Urothelium cell line (cell line): ENCODE measurements around the gene SKI.
"Not testable (repeated sequence)": the region's sequence is repeated elsewhere in the genome, so short reads cannot be mapped to it uniquely, and the experiment has no call there.

Experiments
- DNase-seq: peaks from one replicate; pipeline ENCODE4 v3.0.0; 2011; ENCODE audit warnings: low spot score, mixed read lengths
- FAIRE-seq: peaks from 2 replicates; lab custom pipeline; 2011; peaks lifted over from hg19 to GRCh38; lab: Jason Lieb, UNC

Gene SKI

DNA sequence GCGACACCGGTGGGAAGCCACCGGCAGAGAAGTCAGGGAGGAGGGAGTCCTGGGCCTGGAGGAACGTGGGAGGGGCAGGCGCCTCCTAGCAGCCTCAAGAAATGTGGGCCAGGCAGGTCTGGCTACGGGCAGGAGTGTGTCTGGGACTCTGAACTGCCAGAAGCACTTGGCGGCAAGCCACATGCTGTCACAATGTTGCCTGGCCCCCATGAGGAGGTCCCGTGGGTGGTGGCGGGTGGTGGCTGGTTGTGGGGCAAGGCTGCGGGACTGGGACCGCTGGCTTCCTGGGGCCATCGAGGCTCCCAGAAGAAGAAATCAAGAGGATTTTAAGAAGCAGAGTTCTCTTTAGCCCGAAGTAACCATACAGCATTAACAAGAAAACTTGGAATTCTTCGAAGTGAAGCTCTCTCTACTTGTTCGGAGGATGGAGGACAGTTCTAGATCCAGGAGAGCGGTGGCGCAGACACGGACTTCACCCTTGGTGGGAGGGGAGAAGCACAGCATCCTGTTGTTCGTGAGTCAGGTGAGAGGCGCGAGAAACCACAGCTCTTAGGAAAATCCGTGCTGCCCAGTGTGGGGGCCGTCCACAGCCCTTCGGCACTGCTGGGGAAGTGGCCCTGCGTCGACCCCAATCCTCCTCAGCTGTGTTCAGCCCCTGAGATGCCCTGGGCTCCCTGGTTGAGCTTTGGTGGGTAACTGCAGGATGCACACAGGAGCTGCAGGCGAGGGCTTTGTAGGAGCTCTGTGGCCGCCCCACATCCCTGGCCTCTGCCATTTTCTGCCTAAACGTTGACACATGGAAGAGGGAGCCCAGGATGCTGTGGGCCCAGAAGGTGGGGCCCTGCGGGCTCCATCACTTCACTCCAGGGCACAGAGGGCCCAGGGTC lies 12.4 kb downstream of the SKI start:
- FAIRE-seq (no peak), DNase-seq (no peak)

DNA sequence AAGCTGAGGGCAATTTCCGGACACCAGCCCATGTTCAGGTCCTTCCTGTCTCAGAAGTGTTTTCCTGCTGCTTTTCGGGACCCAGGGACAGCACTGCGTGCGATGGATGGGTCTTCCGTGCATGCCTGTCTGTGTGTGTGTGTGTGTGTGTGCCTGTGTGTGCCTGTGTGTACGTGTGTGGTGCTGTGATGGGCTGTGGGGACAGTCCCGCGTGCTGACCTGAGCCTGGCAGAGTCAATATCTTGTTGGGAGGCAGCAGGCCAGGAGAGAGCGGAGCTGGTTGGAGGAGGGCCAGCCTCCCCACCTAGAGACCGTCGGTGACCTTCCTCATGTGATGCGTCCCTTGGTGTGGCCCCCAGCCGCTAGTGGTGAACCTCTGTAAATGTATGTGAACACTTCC lies 13.7 kb downstream of the SKI start:
- DNase-seq, result no peak
- FAIRE-seq, result no peak

DNA sequence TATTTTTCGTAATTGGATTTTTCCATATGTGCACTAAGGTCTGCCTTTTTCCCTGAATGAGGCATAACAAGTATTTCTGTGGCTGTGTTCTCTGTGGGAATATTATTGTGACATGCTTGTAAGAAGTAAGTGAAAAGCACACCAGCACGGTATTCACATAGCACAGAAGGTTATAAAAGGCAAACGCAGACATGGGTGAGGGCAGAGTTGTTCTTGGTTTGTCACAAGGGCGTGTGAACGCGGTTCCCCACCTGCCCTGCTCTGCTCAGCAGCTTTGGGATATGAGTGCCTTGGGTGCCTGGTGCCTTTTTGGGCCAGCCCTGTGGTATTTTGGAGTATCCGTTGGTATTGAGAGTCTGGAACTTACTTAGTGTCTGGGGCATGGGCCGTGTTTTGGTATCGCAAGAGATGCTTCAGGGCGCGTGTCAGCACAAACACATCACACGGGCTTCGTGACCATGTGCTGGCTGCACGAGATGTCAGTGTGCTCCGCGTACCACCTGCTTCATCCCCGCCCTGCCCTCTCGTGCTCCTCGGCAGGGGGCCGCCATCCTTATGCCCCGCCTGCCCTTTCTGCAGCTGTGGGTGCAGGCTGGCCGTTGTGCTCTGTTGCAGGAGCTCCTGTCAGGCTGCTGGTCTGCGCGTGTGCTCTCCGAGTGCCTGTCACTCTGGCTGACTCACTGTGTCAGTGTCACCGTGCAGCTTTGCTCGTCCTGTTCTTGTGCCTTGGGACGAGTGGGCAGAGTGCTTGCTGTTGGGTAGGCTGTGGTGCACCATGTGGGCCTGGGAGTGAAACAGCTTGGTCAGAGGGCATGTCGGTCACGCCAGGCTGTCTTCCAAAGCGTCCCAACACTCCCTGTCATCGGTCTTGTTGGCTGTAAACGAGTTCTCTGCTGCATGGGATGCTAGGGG lies 15.0 kb downstream of the SKI start:
- no peak for FAIRE-seq
- DNase-seq, result no peak

DNA sequence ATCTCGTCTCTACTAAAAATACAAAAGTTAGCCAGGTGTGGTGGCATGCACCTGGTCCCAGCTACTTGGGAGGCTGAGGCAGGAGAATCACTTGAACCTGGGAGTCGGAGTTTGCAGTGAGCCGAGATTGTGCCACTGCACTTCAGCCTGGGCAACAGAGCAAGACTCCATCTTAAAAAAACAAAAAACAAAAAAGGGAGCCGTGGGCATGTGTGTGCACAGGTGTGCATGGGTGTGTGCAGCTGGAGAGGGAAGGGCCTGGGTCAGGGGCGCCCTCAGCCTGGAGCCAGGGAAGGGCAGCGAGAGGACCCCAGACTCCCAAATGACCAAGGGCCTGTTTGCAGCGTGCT lies 18.9 kb downstream of the SKI start:
- FAIRE-seq, DNase-seq: not testable (repeated sequence)

DNA sequence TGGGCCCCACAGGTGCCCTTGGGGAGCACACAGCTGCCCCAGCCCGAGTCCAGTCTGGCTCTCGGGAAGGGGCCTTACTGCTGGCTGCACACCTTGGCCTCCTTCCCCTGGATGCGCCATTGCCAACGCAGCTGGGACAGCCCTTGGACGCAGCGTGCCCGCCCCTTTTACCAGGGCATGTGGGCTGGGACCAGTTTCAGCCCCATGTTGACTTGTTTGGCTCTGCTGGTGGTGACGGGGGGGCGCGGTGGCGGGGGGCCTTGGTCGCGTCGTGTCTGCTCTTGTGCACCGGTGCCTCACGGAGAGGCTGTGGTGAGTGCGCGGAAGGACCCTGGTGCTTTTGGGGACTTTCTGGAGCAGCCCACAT lies 19.6 kb downstream of the SKI start:
- FAIRE-seq (no peak), DNase-seq (no peak)

DNA sequence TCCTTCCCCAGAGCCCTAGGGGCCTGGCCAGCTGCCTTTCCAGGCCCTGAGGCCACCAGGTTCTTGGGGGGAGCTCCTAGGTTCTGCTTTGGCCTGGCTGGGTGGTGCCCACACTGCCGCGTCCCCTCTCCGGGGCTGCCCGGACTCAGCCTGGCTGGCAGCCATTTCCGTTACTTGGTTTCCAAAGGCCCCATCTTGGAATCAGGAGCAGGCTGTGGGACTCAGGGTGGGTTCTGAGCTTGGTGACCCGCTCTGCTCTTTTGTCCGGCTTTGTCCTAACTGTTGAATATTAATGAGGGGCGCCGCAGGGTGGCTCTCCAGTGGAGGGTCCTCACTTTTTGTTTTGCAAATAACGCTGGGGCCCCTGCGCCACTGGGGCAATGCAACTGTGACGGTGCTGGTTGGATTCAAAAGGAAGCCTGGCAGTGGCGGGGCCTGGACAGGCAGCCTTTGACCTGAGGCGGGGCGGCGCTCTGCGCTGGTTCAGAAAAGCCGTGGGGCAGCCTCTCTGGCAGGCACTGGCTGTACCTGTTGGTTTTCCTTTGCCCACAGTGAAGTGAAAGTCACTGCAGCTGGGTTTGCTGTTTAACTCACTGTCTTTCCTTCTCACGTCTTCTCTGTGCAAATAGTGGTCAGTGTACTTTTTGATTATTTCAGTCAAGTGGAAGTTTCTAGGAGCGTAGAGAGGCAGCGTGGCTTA lies 20.2 kb downstream of the SKI start:
- no peak for DNase-seq
- no peak for FAIRE-seq

DNA sequence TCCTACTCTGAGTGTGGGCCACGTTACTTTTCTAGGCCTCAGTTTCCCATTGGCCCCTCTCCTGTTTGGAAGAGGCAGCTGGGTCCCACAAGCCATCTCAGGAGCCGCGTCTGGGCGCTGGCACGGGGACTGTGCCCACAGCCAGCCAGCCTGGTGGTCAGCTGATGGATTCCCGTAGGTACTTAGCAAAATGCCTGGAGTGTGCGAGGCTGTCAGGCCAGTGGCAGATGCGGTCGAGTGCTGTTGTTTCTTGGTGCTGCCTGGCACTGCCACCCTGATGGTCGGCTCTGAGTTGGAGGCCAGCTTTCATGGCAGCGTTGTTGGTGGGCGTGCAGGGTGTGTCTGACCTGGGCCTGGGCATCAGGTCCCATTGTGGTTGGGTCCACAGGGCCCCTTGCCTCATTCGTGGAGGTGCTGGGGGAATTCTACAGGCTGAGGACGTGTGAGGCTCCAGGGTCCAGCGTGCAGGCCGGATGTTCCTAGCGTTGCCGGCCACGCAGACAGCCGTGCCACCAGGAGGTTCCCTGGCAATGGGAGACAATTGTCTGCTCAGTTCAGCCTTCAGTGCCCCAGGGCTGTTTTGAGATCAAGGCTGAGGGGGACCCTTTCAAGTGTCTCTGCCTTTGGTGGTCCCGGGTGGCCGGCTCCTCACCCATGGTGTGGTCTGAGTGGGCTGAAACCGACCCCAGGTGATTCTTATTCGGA lies 20.9 kb downstream of the SKI start:
- DNase-seq (no peak), FAIRE-seq (no peak)

DNA sequence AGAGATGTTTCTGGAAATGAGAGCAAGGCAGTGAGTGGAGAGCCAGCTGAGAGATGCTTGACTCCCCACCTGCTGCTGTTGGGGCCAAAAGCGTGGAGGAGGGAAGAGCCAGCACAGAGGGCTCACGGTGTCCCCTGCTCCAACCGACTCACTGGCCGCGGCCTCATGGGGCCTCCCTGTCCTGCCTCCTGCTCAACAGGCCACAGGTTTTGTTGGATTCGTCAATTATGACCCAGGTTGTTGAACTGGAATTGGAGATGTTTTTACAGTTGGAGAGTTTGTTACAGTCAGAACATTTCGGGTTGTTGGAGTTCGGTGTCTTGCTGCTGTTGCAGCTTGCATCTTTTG lies 21.4 kb downstream of the SKI start:
- FAIRE-seq, result no peak
- DNase-seq, result no peak

DNA sequence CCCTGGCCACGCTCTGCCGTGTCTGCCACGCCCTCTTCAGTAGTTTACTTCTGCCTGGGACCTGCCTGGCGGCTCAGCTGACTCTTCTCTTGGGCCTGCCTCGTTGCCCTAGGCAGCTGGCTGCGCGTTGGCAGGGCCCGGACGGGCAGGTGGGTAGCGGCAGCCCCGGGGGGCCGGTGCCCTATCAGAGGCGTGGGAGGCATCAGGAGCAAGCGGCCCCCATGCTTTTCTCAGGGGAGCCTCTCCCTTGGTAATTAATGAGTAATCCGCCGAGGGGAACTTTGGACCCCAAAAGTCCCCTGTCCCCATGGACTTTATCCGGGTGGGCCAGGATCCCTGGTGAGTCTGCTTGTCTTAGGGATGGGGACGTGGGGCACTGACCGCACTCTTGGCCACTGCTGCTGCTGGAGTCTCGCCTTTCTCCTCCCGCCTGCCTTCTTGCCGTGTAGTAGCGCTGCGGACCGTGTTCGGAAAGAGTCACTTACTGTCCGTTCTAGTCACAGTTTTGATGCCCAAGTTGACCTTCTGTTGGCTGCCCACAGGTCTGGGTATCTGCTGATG lies 22.7 kb downstream of the SKI start:
- no peak for DNase-seq
- no peak for FAIRE-seq

DNA sequence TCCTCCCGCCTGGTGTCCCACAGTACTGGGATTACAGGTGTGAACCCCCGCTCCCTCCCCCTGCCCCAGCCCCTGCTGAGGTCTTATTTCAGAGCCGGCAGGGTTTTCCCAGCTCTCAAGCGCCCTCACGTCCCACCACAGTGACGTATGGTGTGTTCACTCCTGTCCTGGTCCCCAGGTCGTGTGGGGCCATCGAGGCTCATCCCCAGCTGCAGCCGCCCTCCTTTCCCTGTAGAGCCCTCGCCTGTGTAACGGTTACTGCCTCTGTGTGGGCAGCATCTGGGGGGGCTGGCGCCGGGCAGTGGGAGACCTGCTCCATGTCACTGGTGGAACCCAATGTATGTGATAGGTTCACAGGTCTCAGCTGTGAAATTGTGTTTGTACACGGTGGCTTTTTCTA lies 23.2 kb downstream of the SKI start:
- no peak for FAIRE-seq
- DNase-seq, result no peak

DNA sequence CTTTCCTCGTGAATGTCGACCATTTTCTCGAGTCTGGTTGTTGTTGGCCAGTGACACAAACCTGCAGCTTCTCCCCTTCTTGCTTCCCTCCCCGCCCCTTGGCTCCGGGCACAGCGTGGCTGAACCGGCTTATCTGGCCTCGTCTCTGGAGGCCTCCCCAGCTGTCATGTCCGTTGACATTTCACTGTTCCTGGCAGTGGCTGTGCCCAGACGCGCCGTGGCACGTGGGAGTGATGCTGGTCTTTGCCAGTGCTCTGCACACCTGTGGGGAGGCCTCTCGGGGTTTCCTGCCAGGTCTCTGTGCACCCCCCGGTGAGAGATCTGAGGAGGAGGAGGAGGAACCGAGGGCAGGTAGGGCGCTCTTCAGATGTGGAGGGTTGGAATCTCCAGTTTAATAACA lies 23.7 kb downstream of the SKI start:
- no peak for FAIRE-seq
- DNase-seq, result no peak

DNA sequence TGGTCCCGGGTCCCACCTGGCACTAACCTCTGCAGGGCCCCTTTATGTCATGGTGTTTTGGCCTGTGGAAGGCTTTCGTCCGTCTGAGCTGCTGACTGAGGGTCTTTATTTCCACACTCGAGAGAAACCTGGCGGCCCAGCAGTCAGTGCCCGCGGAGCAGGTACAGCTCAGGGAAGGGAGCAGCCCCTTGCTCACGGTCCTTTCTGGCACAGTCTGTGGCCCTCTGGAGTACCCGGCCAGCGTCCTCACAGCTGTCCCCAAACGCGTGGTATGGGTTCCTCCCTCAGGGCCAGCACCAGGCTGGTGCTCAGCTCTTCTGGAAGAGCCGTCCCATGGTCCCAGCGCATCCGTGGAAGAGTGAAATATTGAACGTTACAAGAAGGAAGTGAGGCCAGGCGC lies 24.3 kb downstream of the SKI start:
- DNase-seq, result no peak
- FAIRE-seq, result no peak

DNA sequence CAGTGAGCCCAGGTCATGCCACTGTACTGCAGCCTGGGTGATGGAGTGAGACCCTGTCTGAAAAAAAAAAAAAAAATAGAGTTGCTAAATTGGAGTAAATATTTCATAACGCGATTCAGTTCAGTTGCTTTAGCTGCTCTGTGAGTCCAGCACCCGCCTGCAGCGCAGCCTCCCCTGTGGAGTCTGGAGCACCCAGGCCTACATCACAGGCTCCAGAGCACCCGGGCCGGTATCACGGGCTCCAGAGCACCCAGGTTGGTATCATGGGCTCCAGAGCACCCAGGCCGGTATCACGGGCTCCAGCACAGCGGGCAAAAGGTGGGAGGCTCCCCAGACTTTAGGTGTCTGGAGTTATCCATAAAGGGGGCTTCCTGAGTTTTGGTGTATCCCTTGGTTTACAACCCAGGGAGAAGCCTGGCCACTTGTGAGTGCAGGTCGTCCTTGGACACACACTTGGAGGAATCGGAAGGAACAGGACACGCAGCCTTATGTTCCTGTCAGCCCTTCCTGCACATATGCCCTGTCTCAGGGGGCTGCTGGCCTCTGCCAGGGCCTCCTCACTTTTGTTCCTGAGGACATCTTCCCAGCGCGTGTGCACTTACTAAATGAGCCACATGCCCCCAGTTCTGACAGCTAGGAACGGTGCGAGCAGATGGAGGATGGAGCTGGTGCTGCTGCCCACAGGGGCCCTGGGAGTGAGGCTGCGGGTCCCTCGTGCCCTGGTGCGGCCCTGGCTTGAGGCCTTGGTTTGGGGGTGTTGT lies 25.1 kb downstream of the SKI start:
- FAIRE-seq (no peak), DNase-seq (no peak)

DNA sequence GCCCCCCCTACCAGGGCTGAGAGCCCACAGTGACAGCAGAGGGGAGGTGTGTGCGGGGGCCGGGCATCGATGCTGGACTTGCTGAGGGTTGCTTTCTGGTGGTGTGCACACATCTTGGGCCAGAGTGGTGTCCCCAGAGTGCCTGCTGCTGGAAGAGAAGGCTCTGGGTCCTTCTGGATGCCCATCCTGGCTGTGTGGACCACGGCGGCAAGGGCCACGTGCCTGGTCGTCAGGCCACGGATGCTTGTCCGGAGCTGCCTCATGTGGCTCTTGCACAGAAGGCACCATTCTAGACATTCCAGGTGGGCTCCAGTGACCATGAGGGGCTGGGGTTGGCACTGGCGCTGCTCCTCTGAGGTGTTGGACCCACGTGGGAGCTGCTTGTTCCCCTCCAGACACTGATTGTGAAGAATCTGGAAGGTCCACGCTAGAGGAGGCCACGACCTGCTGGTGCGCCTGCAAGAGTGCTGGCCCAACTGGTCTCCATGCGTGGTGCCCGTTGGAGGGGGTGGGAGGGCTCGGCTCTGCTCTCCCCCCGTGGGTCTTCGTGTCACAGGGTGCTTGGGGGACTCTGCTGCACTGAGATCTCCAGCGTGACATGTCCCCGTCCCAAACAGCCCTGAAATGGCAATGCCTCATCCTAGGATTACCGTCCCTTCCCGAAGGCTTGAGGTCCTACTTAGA lies 25.8 kb downstream of the SKI start:
- FAIRE-seq, result no peak
- no peak for DNase-seq

DNA sequence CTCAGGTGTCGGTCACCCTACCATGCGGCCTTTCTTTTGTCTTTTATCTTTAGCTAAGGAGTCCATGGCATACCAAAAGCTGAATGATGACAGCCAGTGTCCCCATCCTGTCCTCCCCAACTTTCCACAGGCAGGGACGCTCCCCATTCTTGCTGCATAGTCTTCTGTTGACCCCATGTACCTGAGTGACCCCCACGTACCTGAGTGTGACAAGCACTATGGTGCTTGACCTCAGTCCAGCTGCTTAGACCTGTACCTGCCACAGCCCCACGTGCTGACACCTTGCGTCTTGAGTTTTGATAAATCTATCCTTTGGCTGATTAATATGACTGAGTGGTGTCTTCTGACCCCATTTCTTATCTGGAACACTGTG lies 26.9 kb downstream of the SKI start:
- FAIRE-seq (no peak), DNase-seq (no peak)

DNA sequence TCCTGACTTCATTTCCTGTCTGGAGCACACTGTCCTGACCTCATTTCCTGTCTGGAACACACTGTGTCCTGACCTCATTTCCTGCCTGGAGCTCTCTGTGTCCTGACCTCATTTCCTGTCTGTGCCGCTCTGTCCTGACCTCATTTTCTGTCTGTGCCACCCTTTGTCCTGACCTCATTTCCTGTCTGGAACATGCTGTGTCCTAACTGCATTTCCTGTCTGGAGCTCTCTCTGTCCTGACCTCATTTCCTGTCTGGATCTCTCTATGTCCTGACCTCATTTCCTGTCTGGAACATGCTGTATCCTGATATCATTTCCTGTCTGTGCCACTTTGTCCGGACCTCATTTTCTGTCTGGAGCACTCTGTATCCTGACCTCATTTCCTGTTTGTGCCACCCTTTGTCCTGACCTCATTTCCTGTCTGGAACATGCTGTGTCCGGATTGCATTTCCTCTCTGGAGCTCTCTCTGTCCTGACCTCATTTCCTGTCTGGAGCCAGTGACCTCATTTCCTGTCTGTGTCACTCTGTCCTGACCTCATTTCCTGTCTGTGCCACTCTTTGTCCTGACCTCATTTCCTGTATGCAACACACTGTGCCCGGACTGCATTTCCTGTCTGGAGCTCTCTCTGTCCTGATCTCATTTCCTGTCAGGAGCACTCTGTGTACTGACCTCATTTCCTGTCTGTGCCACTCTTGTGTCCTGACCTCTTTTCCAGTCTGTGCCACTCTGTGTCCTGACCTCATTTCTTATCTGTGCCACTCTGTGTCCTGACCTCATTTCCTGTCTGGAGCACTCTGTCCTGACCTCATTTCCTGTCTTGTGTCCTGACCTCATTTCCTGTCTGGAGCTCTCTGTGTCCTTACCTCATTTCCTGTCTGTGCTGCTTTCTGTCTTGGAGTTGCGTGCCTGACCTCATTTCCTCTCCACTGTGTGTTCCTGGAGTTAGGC lies 27.6 kb downstream of the SKI start:
- no peak for FAIRE-seq
- DNase-seq, result no peak

DNA sequence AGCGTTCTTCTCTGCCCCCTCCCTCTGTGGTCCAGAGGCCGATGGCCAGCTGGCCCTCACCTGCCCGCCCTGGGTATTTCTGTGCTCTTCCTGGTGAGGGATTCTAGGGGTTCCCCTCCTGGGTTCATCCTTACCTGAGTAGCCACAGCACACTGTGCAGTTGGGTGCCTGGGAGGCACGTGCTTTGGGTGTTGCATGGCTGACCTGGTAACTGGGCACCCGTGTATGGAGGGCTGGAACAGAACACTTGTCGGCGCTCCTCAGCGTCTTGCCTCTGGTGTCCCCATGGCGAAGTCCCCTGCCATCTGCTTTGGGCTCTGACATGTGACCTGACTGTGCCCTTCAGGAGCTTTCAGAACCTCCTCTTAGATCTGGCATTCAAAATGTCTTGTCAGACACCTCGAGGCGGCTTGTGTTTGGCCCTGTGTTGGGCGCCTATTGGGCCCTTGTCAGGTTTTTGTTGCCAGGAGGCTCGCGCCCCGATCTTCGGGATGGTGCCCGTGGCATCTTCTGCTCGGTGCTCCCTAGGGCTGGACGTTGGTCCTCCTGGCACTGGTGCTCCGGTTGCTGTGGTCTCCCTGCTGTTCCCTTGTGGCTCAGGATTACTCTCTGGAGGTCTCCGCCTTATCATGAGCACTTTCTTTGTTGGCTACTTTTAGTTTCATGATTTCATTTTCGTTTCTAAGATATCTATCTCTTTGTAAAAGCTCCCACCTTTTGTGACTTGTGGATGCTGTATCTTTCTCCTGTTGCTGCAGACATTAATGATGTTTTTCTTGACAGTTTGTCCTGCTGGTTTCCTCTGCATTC lies 28.5 kb downstream of the SKI start:
- DNase-seq (no peak), FAIRE-seq (no peak)

DNA sequence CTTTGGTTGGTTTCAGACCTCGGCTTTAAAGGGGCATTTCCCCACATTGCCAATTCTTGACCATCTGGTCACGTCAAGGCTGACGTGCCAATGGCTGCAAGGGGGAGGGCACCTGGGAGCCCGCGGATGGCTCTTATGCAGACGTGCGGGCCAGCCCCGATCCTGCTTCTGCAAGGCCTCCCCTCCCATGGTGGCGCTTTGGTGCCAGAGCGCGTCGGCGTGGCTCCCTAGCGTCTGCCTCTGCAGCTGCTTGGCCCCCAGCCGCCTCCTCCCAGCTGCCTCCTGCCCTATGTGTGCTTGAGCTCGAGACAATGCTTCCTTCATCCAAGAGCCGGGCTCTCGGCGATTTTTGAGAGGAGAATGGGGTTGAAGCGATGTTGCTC lies 29.1 kb downstream of the SKI start:
- DNase-seq, result no peak
- FAIRE-seq, result no peak
